LNCaP clone FGC (cell line): ENCODE measurements around the gene CHD6.
A peak's percentile ranks its signal among the peaks of the same experiment; 100 is the strongest.

Source experiments
- DNase-seq: peaks from one replicate; pipeline ENCODE4 v3.0.0-alpha.2; 2011; ENCODE audit warnings: low read depth
- H3K4me3 ChIP-seq: 2 replicates; pipeline ENCODE4 v1.5.1; 2011; ENCODE audit warnings: mild to moderate bottlenecking, low read depth, low read length, control low read depth
- CTCF ChIP-seq: IDR thresholded peaks from 2 replicates; pipeline ENCODE4 v1.5.1; 2012; ENCODE audit warnings: mild to moderate bottlenecking; ENCODE audit not compliant: control insufficient read depth, insufficient read depth; ENCODE audit errors: extremely low read depth

CHD6 gene

DNA sequence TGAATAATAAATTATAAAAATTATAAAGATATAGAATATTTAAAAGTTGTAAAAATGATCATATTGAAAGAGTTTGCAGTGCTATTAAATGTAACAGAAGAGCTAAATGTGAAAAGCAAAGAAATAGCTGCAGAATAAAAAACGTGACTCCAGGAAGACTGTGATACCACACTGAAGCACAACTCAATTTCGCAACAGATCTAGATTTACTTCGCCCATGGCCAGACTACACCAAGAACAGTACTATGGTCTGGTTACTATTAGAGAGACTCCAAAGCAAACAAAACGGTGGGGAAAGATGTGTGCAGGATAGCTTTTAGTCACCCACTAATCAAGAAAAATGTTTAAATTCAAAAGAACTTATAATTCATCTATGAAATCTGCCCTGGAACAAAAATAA is 1.9 kb downstream of the CHD6 start:
- no peak for TF ChIP-seq CTCF
- peak overlapping the region; percentile 88 for H3K4me3 ChIP-seq
- no peak for DNase-seq

DNA sequence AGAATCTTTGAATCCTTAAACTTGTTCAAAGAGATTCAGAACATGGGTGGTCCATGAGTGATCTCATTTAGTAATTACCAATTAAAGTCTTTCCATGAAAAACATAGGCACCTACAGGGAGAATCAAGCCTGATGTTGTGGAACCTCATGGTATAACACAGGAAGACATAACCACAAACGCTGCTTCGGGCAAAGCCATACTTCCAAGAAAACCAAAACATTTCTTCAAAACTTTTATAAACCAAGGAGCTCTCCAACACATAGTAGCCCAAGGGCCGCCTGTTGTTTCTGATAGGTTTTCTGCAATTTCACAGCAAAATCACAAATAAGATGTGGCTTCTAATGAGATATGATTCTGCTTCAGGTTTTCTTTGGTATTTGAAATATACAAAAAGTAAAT is 2.5 kb downstream of the CHD6 start:
- DNase-seq: no peak
- no peak overlapping the region for H3K4me3 ChIP-seq
- no peak for TF ChIP-seq CTCF

DNA sequence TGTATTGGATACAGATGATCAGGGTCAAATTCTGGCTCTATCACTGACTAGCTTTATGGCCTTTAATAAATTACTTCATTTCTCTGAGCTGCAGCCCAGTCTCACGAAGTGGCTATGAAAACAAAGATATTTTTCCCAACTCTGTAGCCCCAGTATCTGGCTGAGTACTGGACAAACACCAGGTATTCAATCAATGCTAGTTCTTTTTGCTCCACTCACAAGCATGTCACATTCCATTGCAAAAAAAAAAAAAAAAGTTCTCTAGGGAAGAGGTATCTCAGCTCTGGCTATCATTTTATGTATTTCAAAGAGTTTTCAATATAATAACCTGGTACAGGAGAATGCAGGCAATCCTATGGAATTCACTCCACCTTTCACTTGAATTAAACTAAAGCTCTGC is 3.1 kb downstream of the CHD6 start:
- no peak for TF ChIP-seq CTCF
- no peak overlapping the region for H3K4me3 ChIP-seq
- no peak for DNase-seq

DNA sequence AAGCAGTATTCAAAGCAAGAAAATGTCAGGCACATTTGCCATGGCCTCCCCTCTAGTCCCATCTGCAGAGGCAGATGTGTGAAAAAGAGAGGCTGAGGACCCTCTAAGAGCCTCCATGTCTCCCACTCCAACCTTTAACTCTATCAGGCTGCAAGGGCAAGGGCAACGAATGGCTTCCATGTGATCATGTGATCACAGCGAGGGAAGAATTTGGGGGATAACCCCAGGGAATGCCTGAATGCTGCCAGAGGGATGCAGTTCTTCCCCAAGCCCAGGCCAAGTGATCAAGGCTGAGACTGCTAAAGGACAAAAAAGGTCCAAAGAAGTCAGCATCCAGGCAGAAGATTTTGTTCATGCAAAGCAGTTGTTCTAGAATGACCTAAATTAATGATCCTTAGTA is 4.9 kb downstream of the CHD6 start:
- no peak for TF ChIP-seq CTCF
- DNase-seq: no peak

DNA sequence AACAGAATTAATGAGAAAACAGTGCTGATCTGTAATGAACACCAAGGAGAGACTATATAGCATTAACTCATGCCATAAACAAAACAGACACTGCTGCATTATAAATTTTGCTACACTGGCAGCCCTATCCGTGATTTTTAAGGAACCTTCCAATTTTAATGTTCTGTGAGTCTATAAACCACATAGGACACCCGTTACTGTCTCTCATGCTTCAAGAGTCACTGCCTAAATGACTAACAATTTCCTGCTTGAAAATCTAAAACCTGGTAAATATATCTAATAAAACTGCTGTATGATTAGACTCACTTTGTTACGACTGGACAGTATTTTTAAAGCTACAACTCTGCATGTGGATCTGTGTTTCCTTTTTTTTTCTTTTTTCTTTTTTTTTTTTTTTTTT is 8.7 kb downstream of the CHD6 start:
- no peak for TF ChIP-seq CTCF
- no peak overlapping the region for H3K4me3 ChIP-seq
- no peak for DNase-seq

More for the DNA sequence above, 4.9 kb downstream of the CHD6 start:
- no peak overlapping the region for H3K4me3 ChIP-seq

- no peak for TF ChIP-seq CTCF
- H3K4me3 ChIP-seq: no peak overlapping the region
- no peak for DNase-seq
These were observed 9.6 kb downstream of the CHD6 start for GRCh38 chr20:41608606-41609005.

GRCh38 chr20:41607791-41608190 is 10.4 kb downstream of the CHD6 start:
- DNase-seq: no peak
- H3K4me3 ChIP-seq: no peak overlapping the region
- TF ChIP-seq CTCF: no peak
